Fibroblast of skin of back (primary cell): Measurements from ENCODE around the gene OR4M1.
"Not testable (repeated sequence)": the region's sequence is repeated elsewhere in the genome, so short reads cannot be mapped to it uniquely, and the experiment has no call there.

Source experiments
- DNase-seq: peaks from one replicate; pipeline ENCODE4 v3.0.0-alpha.2; 2013

Gene OR4M1

DNA sequence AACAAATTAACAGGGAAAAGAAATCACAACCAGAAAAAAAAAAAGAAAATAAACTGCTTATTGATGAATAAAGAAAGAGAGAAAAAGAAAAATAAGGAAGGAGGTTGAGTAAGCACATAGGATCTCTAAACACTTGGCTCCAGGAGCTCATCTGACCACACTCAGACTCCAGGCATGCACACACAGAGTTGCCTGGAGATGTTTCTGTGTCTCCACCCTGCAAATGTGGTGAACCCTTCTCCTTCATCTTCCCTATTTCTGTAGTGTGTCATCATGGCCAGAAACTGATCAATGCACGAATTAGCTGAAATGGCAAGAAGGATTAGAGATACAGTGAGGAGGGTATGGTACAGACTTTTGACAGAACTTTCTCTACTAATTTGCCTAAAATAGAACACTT, 50.5 kb downstream of the OR4M1 start:
- no peak for DNase-seq

- DNase-seq: not testable (repeated sequence)
Measured at GRCh38 chr14:19827626-19828244, 54.4 kb downstream of the OR4M1 start.

DNA sequence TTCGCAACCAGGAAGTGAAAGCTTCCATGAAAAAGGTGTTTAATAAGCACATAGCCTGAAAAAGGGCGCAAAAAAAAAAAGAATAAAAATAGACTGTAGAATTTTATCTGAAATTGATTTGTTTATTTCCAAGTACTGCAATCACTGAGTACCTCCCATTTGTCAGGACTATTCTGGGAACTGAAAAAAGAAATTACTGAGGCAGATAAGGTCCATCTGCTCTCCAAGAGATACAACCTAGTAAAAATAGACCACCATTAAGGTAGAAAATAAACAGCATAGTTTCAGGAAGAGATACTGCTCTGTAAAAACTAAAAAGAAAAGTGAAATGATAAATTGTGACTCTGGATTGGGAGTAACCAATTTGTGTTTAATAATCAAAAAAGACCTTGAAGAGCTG, 55.0 kb downstream of the OR4M1 start:
- no peak for DNase-seq
